Neural cell (in vitro differentiated cells): ENCODE results near the gene SMIM9. TPM values are rescaled to one million over a fixed set of nuclear protein-coding genes. Genes with fewer than 3 reads are reported as not detected.
"Not testable (repeated sequence)": the region's sequence is repeated elsewhere in the genome, so short reads cannot be mapped to it uniquely, and the experiment has no call there.

Experiments used
- H2AFZ ChIP-seq: fragments of 200-600, 300-800 bp; sonication (generic), shearing (Covaris generic); 2 replicates; pipeline ENCODE4 v1.6.0; 2014; ENCODE audit warnings: low read depth, mild to moderate bottlenecking, antibody characterized with exemption, low read length, moderate library complexity
- H3F3A ChIP-seq: fragments of 200-600 bp; shearing (Covaris generic); 2 replicates; pipeline ENCODE4 v1.6.1; 2016; ENCODE audit warnings: mild to moderate bottlenecking, moderate library complexity, mixed read lengths, antibody characterized with exemption, low read length; ENCODE audit not compliant: insufficient read depth, poor library complexity, severe bottlenecking
- H3K27ac ChIP-seq: fragments of 200-600, 300-800 bp; sonication (generic), shearing (Covaris generic); 2 replicates; pipeline ENCODE4 v1.5.1; 2014; ENCODE audit warnings: mild to moderate bottlenecking, low read length, moderate library complexity
- H3K27me3 ChIP-seq: fragments of 300-800, 200-600 bp; sonication (generic), shearing (Covaris generic); 2 replicates; pipeline ENCODE4 v1.6.0; 2014; ENCODE audit warnings: mild to moderate bottlenecking, low read depth, low read length, moderate library complexity; ENCODE audit not compliant: insufficient read depth
- H3K36me3 ChIP-seq: fragments of 300-800, 200-600 bp; sonication (generic), shearing (Covaris generic); 2 replicates; pipeline ENCODE4 v1.5.1; 2014; ENCODE audit warnings: mild to moderate bottlenecking, antibody characterized with exemption, low read length, moderate library complexity; ENCODE audit not compliant: insufficient read depth
- H3K4me2 ChIP-seq: fragments of 300-800, 200-600 bp; sonication (generic), shearing (Covaris generic); 2 replicates; pipeline ENCODE4 v1.6.0; 2014; ENCODE audit warnings: mild to moderate bottlenecking, low read length
- H3K4me3 ChIP-seq: fragments of 300-800, 200-600 bp; sonication (generic), shearing (Covaris generic); 2 replicates; pipeline ENCODE4 v1.5.1; 2014; ENCODE audit warnings: mild to moderate bottlenecking, low read length, moderate library complexity
- H3K79me2 ChIP-seq: fragments of 200-600 bp; shearing (Covaris generic); replicated peaks from 2 replicates; pipeline ENCODE4 v1.6.0; 2014; ENCODE audit warnings: mild to moderate bottlenecking, low read length, moderate library complexity; ENCODE audit not compliant: insufficient read depth
- H3K9ac ChIP-seq: fragments of 300-800, 200-600 bp; sonication (generic), shearing (Covaris generic); 2 replicates; pipeline ENCODE4 v1.6.1; 2016; ENCODE audit warnings: mild to moderate bottlenecking, low read length, mixed read lengths
- H3K9me2 ChIP-seq: fragments of 200-600 bp; shearing (Covaris generic); 2 replicates; pipeline ENCODE4 v1.6.1; 2016; ENCODE audit warnings: mild to moderate bottlenecking, low read length, mixed read lengths; ENCODE audit not compliant: insufficient read depth
- H3K9me3 ChIP-seq: fragments of 200-600, 300-800 bp; sonication (generic), shearing (Covaris generic); 2 replicates; pipeline ENCODE4 v1.6.1; 2016; ENCODE audit warnings: mild to moderate bottlenecking, mixed run types, low read length, moderate library complexity, mixed read lengths
- H4K20me1 ChIP-seq: fragments of 200-600 bp; shearing (Covaris generic); 2 replicates; pipeline ENCODE4 v1.6.1; 2016; ENCODE audit warnings: mild to moderate bottlenecking, mixed run types; ENCODE audit not compliant: insufficient read depth
- CTCF ChIP-seq: fragments of 450-650 bp; IDR thresholded peaks from 2 replicates; pipeline ENCODE4 v1.5.1; 2014; ENCODE audit warnings: antibody characterized with exemption, mild to moderate bottlenecking, moderate library complexity; ENCODE audit not compliant: poor library complexity, severe bottlenecking
- EP300 ChIP-seq: fragments of 450-650 bp; conservative IDR thresholded peaks from 2 replicates; pipeline ENCODE4 v1.6.1; 2014; ENCODE audit warnings: antibody characterized with exemption, mild to moderate bottlenecking, moderate library complexity; ENCODE audit not compliant: poor library complexity, severe bottlenecking
- EZH2 ChIP-seq: fragments of 200-600, 300-800 bp; shearing (Covaris generic), sonication (generic); IDR thresholded peaks from 2 replicates; pipeline ENCODE4 v1.6.1; 2014; ENCODE audit warnings: antibody characterized with exemption, low read length, borderline replicate concordance, mild to moderate bottlenecking; ENCODE audit not compliant: insufficient read depth, poor library complexity, severe bottlenecking
- MXI1 ChIP-seq: fragments of 450-650 bp; conservative IDR thresholded peaks from 2 replicates; pipeline ENCODE4 v1.6.1; 2014; ENCODE audit warnings: antibody characterized with exemption, mild to moderate bottlenecking; ENCODE audit not compliant: poor library complexity, severe bottlenecking
- POLR2AphosphoS5 ChIP-seq: IDR thresholded peaks from 2 replicates; pipeline ENCODE4 v1.6.1; 2012
- RAD21 ChIP-seq: fragments of 450-650 bp; conservative IDR thresholded peaks from 2 replicates; pipeline ENCODE4 v1.6.1; 2014; ENCODE audit warnings: antibody characterized with exemption, mild to moderate bottlenecking, moderate library complexity
- REST ChIP-seq: IDR thresholded peaks from 2 replicates; pipeline ENCODE4 v1.6.1; 2012; ENCODE audit warnings: borderline replicate concordance
- SMC3 ChIP-seq: fragments of 450-650 bp; conservative IDR thresholded peaks from 2 replicates; pipeline ENCODE4 v1.6.1; 2014; ENCODE audit warnings: antibody characterized with exemption, mild to moderate bottlenecking, moderate library complexity; ENCODE audit not compliant: poor library complexity
- TAF1 ChIP-seq: IDR thresholded peaks from 2 replicates; pipeline ENCODE4 v1.6.1; 2012; ENCODE audit warnings: low read depth
- polyA minus RNA-seq: library from RNA; depleted of rRNA, polyadenylated mRNA; stranded (reverse); fragments of >200 nt; gene quantifications from 2 replicates; pipeline ENCODE4 v1.2.3, GENCODE V29; 2014
- polyA plus RNA-seq: library from polyadenylated mRNA; depleted of rRNA; stranded (reverse); fragments of >200 nt; gene quantifications from 2 replicates; pipeline ENCODE4 v1.2.3, GENCODE V29; 2014

SMIM9 gene
- polyA plus RNA-seq (not detected in 2 replicates), polyA minus RNA-seq (not detected in 2 replicates)

- TF ChIP-seq MXI1 (no peak), EP300 (no peak), POLR2AphosphoS5 (no peak), TAF1 (no peak), CTCF (no peak), EZH2 (no peak), SMC3 (no peak), REST (no peak), RAD21 (no peak)
- Histone ChIP-seq H3K4me3 (no peak within 1 kb of the TSS), H3K79me2 (no peaks in the 10 kb centered on the region)
These were observed at the start of gene SMIM9 for GRCh38 chrX:154834562-154834961. Gene SMIM9 (minus strand): TSS chrX:154834662. CDS start chrX:154830856, 3,806 bp downstream.

GRCh38 chrX:154884069-154884468, 49.6 kb upstream of the SMIM9 start:
- not testable (repeated sequence) for H3K9me3 ChIP-seq, H2AFZ ChIP-seq, H3K36me3 ChIP-seq, H3K27me3 ChIP-seq, H3F3A ChIP-seq, H3K9me2 ChIP-seq, H3K27ac ChIP-seq, H3K4me3 ChIP-seq, H3K79me2 ChIP-seq, H3K9ac ChIP-seq, H4K20me1 ChIP-seq, H3K4me2 ChIP-seq

More at GRCh38 chrX:154834562-154834961, at the start of gene SMIM9:
- no peak within 1 kb of the TSS for H3K4me2 ChIP-seq
- no peaks in the 10 kb centered on the region for H3K9me3 ChIP-seq
- H4K20me1 ChIP-seq: no peaks in the 10 kb centered on the region
- no peaks in the 10 kb centered on the region for H3K9me2 ChIP-seq
- no peaks in the 10 kb centered on the region for H3F3A ChIP-seq
- no peak within 1 kb of the TSS for H3K9ac ChIP-seq
- no peak within 1 kb of the TSS for H3K27ac ChIP-seq
- no peaks in the 10 kb centered on the region for H3K36me3 ChIP-seq
- H2AFZ ChIP-seq: no peak within 1 kb of the TSS
- no peaks in the 10 kb centered on the region for H3K27me3 ChIP-seq

- H3K9me3 ChIP-seq: no peaks in the 10 kb centered on the region
- H3F3A ChIP-seq: no peaks in the 10 kb centered on the region
- H3K4me2 ChIP-seq: no peak overlapping the region
- no peak overlapping the region for H3K4me3 ChIP-seq
- TF ChIP-seq EZH2: no peak
- TF ChIP-seq RAD21: no peak
- no peak for TF ChIP-seq POLR2AphosphoS5
- TF ChIP-seq TAF1: no peak
- no peak for TF ChIP-seq MXI1
- TF ChIP-seq REST: no peak
- TF ChIP-seq EP300: no peak
- no peak for TF ChIP-seq SMC3
- no peak for TF ChIP-seq CTCF
- H3K36me3 ChIP-seq: no peaks in the 10 kb centered on the region
- H2AFZ ChIP-seq: no peak overlapping the region
- no peak overlapping the region for H3K27ac ChIP-seq
- H4K20me1 ChIP-seq: no peaks in the 10 kb centered on the region
- no peaks in the 10 kb centered on the region for H3K9me2 ChIP-seq
- no peak overlapping the region for H3K9ac ChIP-seq
- H3K27me3 ChIP-seq: no peaks in the 10 kb centered on the region
- H3K79me2 ChIP-seq: no peaks in the 10 kb centered on the region
These were observed 38.9 kb upstream of the SMIM9 start for GRCh38 chrX:154873329-154873728.
